Endothelial cell of umbilical vein (primary cell): ENCODE data around the gene RASAL2. TPM values are rescaled to one million over a fixed set of nuclear protein-coding genes. Genes with fewer than 3 reads are reported as not detected.

Source experiments
- BruUV-seq: library from RNA; stranded (reverse); fragments of 400-500 nt; replicated peaks from 2 replicates; lab custom pipeline; 2021; lab: Mats Ljungman, UMichigan
- CTCF ChIA-PET: fragments of 300-600, 350-600 bp; sonication (Branson Sonifier 250); formaldehyde crosslinking; loops from one replicate; lab custom pipeline; 2021; ENCODE audit warnings: antibody characterized with exemption, inconsistent platforms; lab: Charles Lee
- POLR2A ChIA-PET: fragments of 300-600, 350-600 bp; sonication (Branson Sonifier 250); formaldehyde crosslinking; loops from one replicate; lab custom pipeline; 2021; ENCODE audit warnings: antibody characterized with exemption, inconsistent platforms; lab: Charles Lee
- DNase-seq: peaks from one replicate; pipeline ENCODE4 v3.0.0-alpha.2; 2011; ENCODE audit warnings: low read depth, low spot score
- FAIRE-seq: peaks from 2 replicates; lab custom pipeline; 2011; peaks lifted over from hg19 to GRCh38; lab: Jason Lieb, UNC
- H2AFZ ChIP-seq: 2 replicates; pipeline ENCODE4 v1.6.0; 2012; ENCODE audit warnings: low read depth, low read length, control low read depth, inconsistent platforms
- H3K27ac ChIP-seq: 2 replicates; pipeline ENCODE4 v1.5.1; 2011; ENCODE audit warnings: low read depth, mild to moderate bottlenecking, control low read depth, low read length, moderate library complexity; ENCODE audit not compliant: insufficient read depth
- H3K27me3 ChIP-seq, 2 experiments: 2 replicates each; pipeline versions ENCODE4 v1.6.0 to v1.6.1; 2011; ENCODE audit warnings: low read length in 2 of 2, mixed read lengths in 1 of 2; ENCODE audit not compliant: control insufficient read depth in 2 of 2, insufficient read depth in 2 of 2
- H3K36me3 ChIP-seq, 2 experiments: 2 replicates in 1 of 2; 3 replicates in 1 of 2; pipeline ENCODE4 v1.5.1; 2011; ENCODE audit warnings: low read length in 2 of 2, mild to moderate bottlenecking in 1 of 2, moderate library complexity in 1 of 2; ENCODE audit not compliant: control insufficient read depth in 2 of 2, insufficient read depth in 2 of 2; ENCODE audit errors: extremely low read depth in 1 of 2
- H3K4me1 ChIP-seq: 3 replicates; pipeline ENCODE4 v1.5.1; 2011; ENCODE audit warnings: mild to moderate bottlenecking, low read length; ENCODE audit not compliant: control insufficient read depth, insufficient read depth; ENCODE audit errors: extremely low read depth
- H3K4me2 ChIP-seq: 2 replicates; pipeline ENCODE4 v1.6.1; 2011; ENCODE audit warnings: low read length, control low read depth, mixed read lengths; ENCODE audit not compliant: insufficient read depth
- H3K4me3 ChIP-seq, 3 experiments: fragments of 200-600 bp in 1 of 3; sonication (generic), shearing (Covaris generic) in 1 of 3; replicated peaks in 1 of 3; 2 replicates each; pipeline ENCODE4 v1.5.1; 2011 to 2016; ENCODE audit warnings: control low read depth in 3 of 3, low read length in 3 of 3, mild to moderate bottlenecking in 2 of 3, inconsistent platforms in 1 of 3, low read depth in 1 of 3, moderate library complexity in 1 of 3; ENCODE audit not compliant: insufficient read depth in 1 of 3
- H3K79me2 ChIP-seq: 2 replicates; pipeline ENCODE4 v1.6.0; 2012; ENCODE audit warnings: low read length, inconsistent platforms; ENCODE audit not compliant: control insufficient read depth, insufficient read depth
- H3K9ac ChIP-seq: replicated peaks from 2 replicates; pipeline ENCODE3; 2011; ENCODE audit warnings: low read length, control low read depth; ENCODE audit not compliant: insufficient read depth; ENCODE audit errors: extremely low read depth
- H3K9me1 ChIP-seq: replicated peaks from 3 replicates; pipeline ENCODE4 v1.6.0; 2011; ENCODE audit warnings: mild to moderate bottlenecking, low read length; ENCODE audit not compliant: control insufficient read depth, insufficient read depth; ENCODE audit errors: extremely low read depth
- H3K9me3 ChIP-seq: replicated peaks from 2 replicates; pipeline ENCODE4 v1.5.1; 2012; ENCODE audit warnings: low read length, inconsistent platforms; ENCODE audit not compliant: control insufficient read depth, insufficient read depth
- H4K20me1 ChIP-seq: replicated peaks from 2 replicates; pipeline ENCODE3; 2011; ENCODE audit warnings: mild to moderate bottlenecking, low read length; ENCODE audit not compliant: control insufficient read depth, insufficient read depth; ENCODE audit errors: extremely low read depth
- EZH2 ChIP-seq: IDR thresholded peaks from 2 replicates; pipeline ENCODE4 v1.6.1; 2012; ENCODE audit warnings: borderline replicate concordance, low read depth, mild to moderate bottlenecking, moderate library complexity, low read length, inconsistent platforms; ENCODE audit not compliant: severe bottlenecking
- FOS ChIP-seq: IDR thresholded peaks from 2 replicates; pipeline ENCODE4 v1.6.1; 2011; ENCODE audit warnings: mild to moderate bottlenecking, low read length, moderate library complexity, borderline replicate concordance; ENCODE audit not compliant: insufficient read depth
- GATA2 ChIP-seq: IDR thresholded peaks from 2 replicates; pipeline ENCODE4 v1.7.0; 2011; ENCODE audit warnings: low read depth, mild to moderate bottlenecking, moderate library complexity, mixed read lengths, low read length; ENCODE audit not compliant: insufficient read length, insufficient read depth
- JUN ChIP-seq: IDR thresholded peaks from 2 replicates; pipeline ENCODE4 v1.6.1; 2011; ENCODE audit warnings: borderline replicate concordance, low read depth; ENCODE audit not compliant: insufficient read length, insufficient read depth
- MYC ChIP-seq: IDR thresholded peaks from one replicate; pipeline ENCODE4 v1.6.1; 2011; ENCODE audit warnings: mild to moderate bottlenecking, low read depth, low read length
- POLR2A ChIP-seq: IDR thresholded peaks from 2 replicates; pipeline ENCODE4 v1.6.1; 2012; ENCODE audit warnings: low read depth, mild to moderate bottlenecking, control low read depth, low read length
- POLR2AphosphoS5 ChIP-seq: IDR thresholded peaks from 2 replicates; pipeline ENCODE4 v1.6.1; 2012; ENCODE audit warnings: low read depth, mild to moderate bottlenecking, control low read depth, low read length, moderate library complexity; ENCODE audit not compliant: insufficient read depth
- dilution Hi-C: fragments of 300-500 bp; cut with MboI; formaldehyde crosslinking; loops from one replicate; pipeline ENCODE4 v1.15.0; 2019; ENCODE audit warnings: low sequenced_read_pairs; ENCODE audit not compliant: extremely low pct_ligation_motif_present
- intact Hi-C: fragments of 100-400 bp; cut with micrococcal nuclease; formaldehyde crosslinking; loops from one replicate; pipeline ENCODE4 v1.10.0; 2022
- polyA plus RNA-seq, 4 experiments: library from polyadenylated mRNA; depleted of rRNA in 3 of 4; stranded (reverse) in 3 of 4; unstranded in 1 of 4; fragments of >200 nt; gene quantifications; 2 replicates each; pipeline versions ENCODE4 v1.2.1 to v1.2.3, GENCODE V29; 2011 to 2012; ENCODE audit warnings: missing spikeins in 1 of 4
- total RNA-seq: library from RNA; stranded (reverse); gene quantifications from 2 replicates; pipeline ENCODE4 v1.2.3, GENCODE V29; 2021
- TF ChIP-seq, protein P1 (sequence below): IDR thresholded peaks from 2 replicates; pipeline ENCODE4 v1.6.1; 2011; ENCODE audit not compliant: insufficient read depth, insufficient read length
- TF ChIP-seq, protein P2 (sequence below), 2 donors: IDR thresholded peaks; 1 replicate in 1 of 2; 2 replicates in 1 of 2; pipeline ENCODE4 v1.5.1; 2011; ENCODE audit warnings: low read length in 2 of 2, mild to moderate bottlenecking in 2 of 2, moderate library complexity in 2 of 2, control low read depth in 1 of 2, inconsistent platforms in 1 of 2, low read depth in 1 of 2; ENCODE audit not compliant: insufficient read depth in 1 of 2; ENCODE audit errors: extremely low read depth in 1 of 2

RASAL2 gene
- total and polyA plus RNA-seq, 2 donors (not counting 3 experiments of a cell fraction or from before 2014, with no cell fraction given), result 12.5 to 15.5 TPM

DNA sequence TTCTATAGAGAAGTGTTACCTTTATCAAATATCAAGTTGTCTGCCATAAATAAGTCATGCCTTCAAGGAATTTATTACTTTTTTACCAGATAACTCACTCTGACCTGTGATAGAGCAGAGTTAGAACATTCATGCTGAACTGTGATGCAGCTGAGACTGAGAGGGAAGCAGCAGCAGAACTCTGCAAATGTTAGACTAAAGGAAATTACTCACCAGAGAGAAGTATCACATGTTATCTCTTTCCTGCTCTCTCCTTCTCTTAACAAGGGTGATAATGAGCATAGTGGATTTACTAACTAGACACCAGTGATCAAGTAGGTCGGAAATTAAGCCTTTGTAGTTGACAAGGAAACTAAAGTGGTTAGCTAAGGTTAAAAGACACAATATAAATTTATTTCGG is 181.6 kb downstream of the RASAL2 start:
- CTCF ChIA-PET, result interaction anchor here (0.6 to 5.2 kb wide), 4 partner anchors 24 to 394 kb away, joined by 3 to 23 read pairs (median 4); no protein-coding TSS in a partner anchor
- dilution Hi-C loops (no loop called here), intact Hi-C loops (no loop called here)
- FAIRE-seq (peak; percentile 71), DNase-seq (peak; percentile 64)
- H3K4me1 ChIP-seq, result peaks cover 14% of the 10 kb centered on the region
- no peak overlapping the region for H2AFZ ChIP-seq
- BruUV-seq, result no TSS peak
- H3K27ac ChIP-seq, result peak overlapping the region; percentile 33
- H3K27me3 ChIP-seq, result no peaks in the 10 kb centered on the region
- no peaks in the 10 kb centered on the region for H3K9me1 ChIP-seq
- H3K36me3 ChIP-seq, result no peaks in the 10 kb centered on the region
- H3K79me2 ChIP-seq, result no peaks in the 10 kb centered on the region
- no peak overlapping the region for H3K4me3 ChIP-seq
- no peaks in the 10 kb centered on the region for H4K20me1 ChIP-seq
- no peak overlapping the region for H3K4me2 ChIP-seq
- POLR2A ChIA-PET, result no interaction called here
- H3K9me3 ChIP-seq, result no peaks in the 10 kb centered on the region
- H3K9ac ChIP-seq, result no peak overlapping the region
- no peak for TF ChIP-seq MYC
- peak; percentile 62 for TF ChIP-seq FOS
- TF ChIP-seq POLR2A, result no peak
- peak; percentile 50 for TF ChIP-seq GATA2

DNA sequence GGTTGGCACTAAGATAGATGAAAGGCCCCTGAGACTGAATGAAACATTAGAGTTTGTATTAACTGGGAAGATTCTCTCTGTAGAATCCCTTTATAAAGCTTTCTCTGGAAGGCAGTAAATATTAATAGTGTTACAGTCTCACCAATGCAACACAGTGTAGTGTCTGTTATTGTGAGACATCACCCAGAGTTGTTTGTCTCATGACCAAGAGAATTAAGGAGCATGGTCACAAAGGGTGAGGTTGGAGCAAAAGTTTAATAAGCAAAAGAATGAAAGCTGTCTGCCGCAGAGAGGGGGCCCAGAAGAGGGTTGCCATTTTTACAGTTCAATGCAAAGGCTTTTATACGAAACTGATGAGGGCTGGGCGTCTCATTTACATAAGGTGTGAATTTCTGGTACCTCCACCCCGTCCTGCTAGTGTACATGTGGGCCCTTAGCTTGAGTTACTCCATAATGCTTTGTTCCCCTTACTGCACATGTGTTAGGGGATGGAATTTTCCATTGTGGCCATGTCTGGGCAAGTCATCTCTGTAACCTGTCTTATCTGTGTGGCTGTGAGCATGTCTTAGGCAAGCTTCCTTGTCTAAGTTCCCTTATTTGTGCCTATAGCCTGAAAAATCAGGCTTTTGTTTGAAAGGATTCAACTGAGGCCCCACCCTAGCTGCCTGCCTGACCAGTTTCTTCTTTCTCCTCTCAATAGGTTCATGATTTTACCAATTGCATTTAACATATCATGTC is 184.1 kb downstream of the RASAL2 start:
- BruUV-seq, result no TSS peak
- no peaks in the 10 kb centered on the region for H3K36me3 ChIP-seq
- no peaks in the 10 kb centered on the region for H4K20me1 ChIP-seq
- CTCF ChIA-PET, result interaction anchor here (5.2 kb wide), 1 partner anchor 246 kb away, joined by 23 read pairs; no protein-coding TSS in a partner anchor
- H3K9me3 ChIP-seq, result no peaks in the 10 kb centered on the region
- H3K9me1 ChIP-seq, result no peaks in the 10 kb centered on the region
- dilution Hi-C loops, result no loop called here
- H3K9ac ChIP-seq, result no peak overlapping the region
- DNase-seq (no peak), FAIRE-seq (no peak)
- peaks cover 14% of the 10 kb centered on the region for H3K4me1 ChIP-seq
- TF ChIP-seq MYC (no peak), EZH2 (no peak), POLR2A (no peak), JUN (no peak), GATA2 (no peak), FOS (no peak), POLR2AphosphoS5 (no peak)
- TF ChIP-seq, protein P1, sequence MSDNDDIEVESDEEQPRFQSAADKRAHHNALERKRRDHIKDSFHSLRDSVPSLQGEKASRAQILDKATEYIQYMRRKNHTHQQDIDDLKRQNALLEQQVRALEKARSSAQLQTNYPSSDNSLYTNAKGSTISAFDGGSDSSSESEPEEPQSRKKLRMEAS, result no peak
- TF ChIP-seq, protein P2, sequence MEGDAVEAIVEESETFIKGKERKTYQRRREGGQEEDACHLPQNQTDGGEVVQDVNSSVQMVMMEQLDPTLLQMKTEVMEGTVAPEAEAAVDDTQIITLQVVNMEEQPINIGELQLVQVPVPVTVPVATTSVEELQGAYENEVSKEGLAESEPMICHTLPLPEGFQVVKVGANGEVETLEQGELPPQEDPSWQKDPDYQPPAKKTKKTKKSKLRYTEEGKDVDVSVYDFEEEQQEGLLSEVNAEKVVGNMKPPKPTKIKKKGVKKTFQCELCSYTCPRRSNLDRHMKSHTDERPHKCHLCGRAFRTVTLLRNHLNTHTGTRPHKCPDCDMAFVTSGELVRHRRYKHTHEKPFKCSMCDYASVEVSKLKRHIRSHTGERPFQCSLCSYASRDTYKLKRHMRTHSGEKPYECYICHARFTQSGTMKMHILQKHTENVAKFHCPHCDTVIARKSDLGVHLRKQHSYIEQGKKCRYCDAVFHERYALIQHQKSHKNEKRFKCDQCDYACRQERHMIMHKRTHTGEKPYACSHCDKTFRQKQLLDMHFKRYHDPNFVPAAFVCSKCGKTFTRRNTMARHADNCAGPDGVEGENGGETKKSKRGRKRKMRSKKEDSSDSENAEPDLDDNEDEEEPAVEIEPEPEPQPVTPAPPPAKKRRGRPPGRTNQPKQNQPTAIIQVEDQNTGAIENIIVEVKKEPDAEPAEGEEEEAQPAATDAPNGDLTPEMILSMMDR (IDR thresholded peaks at IDR 0.05; ENCODE audit: extremely low read depth in 1 of 2, insufficient read depth in 1 of 2, low read depth in 1 of 2, low read length in 2 of 2), result no peak
- no peaks in the 10 kb centered on the region for H3K79me2 ChIP-seq
- no peak overlapping the region for H2AFZ ChIP-seq
- H3K4me3 ChIP-seq, result no peak overlapping the region
- H3K27ac ChIP-seq, result no peak overlapping the region
- H3K27me3 ChIP-seq, result no peaks in the 10 kb centered on the region
- intact Hi-C loops, result no loop called here
- H3K4me2 ChIP-seq, result no peak overlapping the region
- POLR2A ChIA-PET, result no interaction called here
